ENCODE data around the gene HLTF.
A peak's percentile ranks its signal among the peaks of the same experiment; 100 is the strongest.

HLTF gene

GRCh38 chr3:149120051-149120972 is 34.0 kb upstream of the HLTF start:
- peak; percentile 71 for TF ChIP-seq CTCF (conservative IDR thresholded peaks at IDR 0.05)
- H3K27ac ChIP-seq, result no peak overlapping the region

DNA sequence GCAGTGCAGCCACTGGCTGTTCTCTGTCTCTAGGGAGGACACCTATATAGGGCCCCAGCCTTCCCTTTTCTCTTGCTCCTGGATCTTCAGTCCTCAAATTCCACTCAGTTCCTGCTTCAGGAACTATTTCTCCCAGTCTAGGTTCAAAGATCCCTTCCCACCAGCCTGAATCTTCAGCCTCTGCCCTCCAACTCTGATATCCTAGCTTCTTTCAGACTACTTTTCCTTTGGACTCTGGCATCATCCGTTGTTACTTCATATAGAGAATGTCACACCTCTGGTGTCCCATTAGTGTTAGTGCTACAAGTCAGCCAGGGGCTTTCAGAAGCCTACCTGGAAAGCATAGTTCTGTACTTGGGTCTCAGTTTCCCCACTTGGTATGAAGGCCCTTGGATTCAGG is 33.1 kb upstream of the HLTF start:
- no peak for TF ChIP-seq CTCF (conservative IDR thresholded peaks at IDR 0.05)
- no peak overlapping the region for H3K27ac ChIP-seq

DNA sequence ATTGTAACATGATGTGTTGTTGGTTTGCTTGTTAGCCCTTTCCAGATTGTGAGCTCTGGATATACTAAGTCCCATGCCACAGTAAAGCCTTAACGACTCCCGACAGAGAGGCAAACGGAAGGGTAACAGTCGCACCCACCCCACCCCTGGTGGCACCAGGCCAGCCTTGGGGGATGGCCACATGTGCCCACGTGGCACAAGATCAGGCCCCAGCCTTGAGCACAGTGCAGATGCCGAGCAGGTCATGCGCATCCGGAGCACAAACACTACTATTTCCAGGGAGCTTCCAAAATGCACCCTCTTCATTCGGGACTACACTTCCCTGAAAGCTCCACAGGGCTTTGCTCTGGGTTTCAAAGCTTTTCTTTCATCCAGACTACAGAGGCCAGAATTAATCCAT is 32.4 kb upstream of the HLTF start:
- no peak overlapping the region for H3K27ac ChIP-seq
- no peak for TF ChIP-seq CTCF (conservative IDR thresholded peaks at IDR 0.05)

- TF ChIP-seq CTCF (conservative IDR thresholded peaks at IDR 0.05), result no peak
- H3K27ac ChIP-seq, result no peak overlapping the region
These were observed 28.8 kb upstream of the HLTF start for GRCh38 chr3:149115114-149115513.

GRCh38 chr3:149114458-149114857 is 28.1 kb upstream of the HLTF start:
- no peak overlapping the region for H3K27ac ChIP-seq
- TF ChIP-seq CTCF (conservative IDR thresholded peaks at IDR 0.05), result no peak

DNA sequence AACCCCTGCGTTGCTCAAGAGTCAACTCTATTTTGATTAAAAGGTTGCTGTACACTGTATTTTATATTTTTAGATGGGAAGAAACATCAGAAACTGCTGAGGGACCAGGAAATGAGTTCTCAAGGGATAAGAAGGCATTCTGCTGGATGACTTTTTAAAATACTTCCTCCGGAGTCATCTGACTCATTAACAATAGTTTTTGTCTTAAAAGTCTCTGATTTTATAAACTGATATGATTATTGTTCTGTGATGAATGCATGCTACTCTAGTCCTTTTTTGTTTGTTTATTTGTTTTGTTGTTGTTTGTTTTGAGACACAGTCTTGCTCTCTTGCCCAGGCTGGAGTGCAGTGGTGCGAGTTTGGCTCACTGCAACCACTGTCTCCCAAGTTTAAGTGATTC is 18.2 kb upstream of the HLTF start:
- H3K27ac ChIP-seq, result no peak overlapping the region
- TF ChIP-seq CTCF (conservative IDR thresholded peaks at IDR 0.05), result no peak

- H3K27ac ChIP-seq, result no peak overlapping the region
- TF ChIP-seq CTCF (conservative IDR thresholded peaks at IDR 0.05), result no peak
These were observed 15.3 kb upstream of the HLTF start for GRCh38 chr3:149101641-149102040.

All from VCaP (cell line).